K562 (cell line): ENCODE results near the gene KIF19. TPM values are rescaled to one million over a fixed set of nuclear protein-coding genes. Genes with fewer than 3 reads are reported as not detected.

Experiments
- ASH1L ChIP-seq: fragments of 450-650 bp; IDR thresholded peaks from 2 replicates; pipeline ENCODE4 v1.6.1; 2018; ENCODE audit warnings: borderline replicate concordance, mild to moderate bottlenecking, low read depth; ENCODE audit not compliant: partially characterized antibody
- ATF3 ChIP-seq, 2 experiments: fragments of 450-650 bp in 1 of 2; sonication (generic) in 1 of 2; formaldehyde crosslinking in 1 of 2; IDR thresholded peaks in 1 of 2; conservative IDR thresholded peaks in 1 of 2; 2 replicates each; pipeline versions ENCODE4 v1.6.1 to v1.8.1; 2016 to 2023; ENCODE audit warnings: mild to moderate bottlenecking in 2 of 2, moderate library complexity in 2 of 2, inconsistent platforms in 1 of 2, missing genetic modification reagents in 1 of 2
- BACH1 ChIP-seq: fragments of 200-800 bp; sonication (Bioruptor generic); IDR thresholded peaks from 2 replicates; pipeline ENCODE4 v1.6.1; 2016; ENCODE audit warnings: missing genetic modification characterization, missing compliant biosample characterization
- CC2D1A ChIP-seq: fragments of 450-650 bp; IDR thresholded peaks from 2 replicates; pipeline ENCODE4 v1.6.1; 2017; ENCODE audit warnings: mild to moderate bottlenecking
- CHD4 ChIP-seq: fragments of 200-600 bp; sonication (generic); IDR thresholded peaks from 3 replicates; pipeline ENCODE4 v1.6.1; 2012; ENCODE audit warnings: low read depth, mild to moderate bottlenecking, mixed read lengths, low read length, inconsistent platforms; ENCODE audit not compliant: insufficient read depth, insufficient replicate concordance, poor library complexity, severe bottlenecking
- DPF2 ChIP-seq: fragments of 450-650 bp; IDR thresholded peaks from 2 replicates; pipeline ENCODE4 v1.6.1; 2016
- EP400 ChIP-seq: fragments of 450-650 bp; IDR thresholded peaks from 2 replicates; pipeline ENCODE4 v1.6.1; 2017; ENCODE audit warnings: antibody characterized with exemption, mild to moderate bottlenecking, moderate library complexity
- ESRRB ChIP-seq: fragments of 250-450 bp; sonication (Bioruptor Pico); IDR thresholded peaks from 2 replicates; pipeline ENCODE4 v1.5.0; 2020; ENCODE audit warnings: mild to moderate bottlenecking, moderate library complexity, borderline replicate concordance
- FOXA1 ChIP-seq: fragments of 450-650 bp; IDR thresholded peaks from 2 replicates; pipeline ENCODE4 v1.6.1; 2016; ENCODE audit warnings: mild to moderate bottlenecking, borderline replicate concordance
- HMG20B ChIP-seq: fragments of 250-450 bp; sonication (Bioruptor Pico); IDR thresholded peaks from 2 replicates; pipeline ENCODE4 v1.5.0; 2021; ENCODE audit warnings: mild to moderate bottlenecking
- MECOM ChIP-seq: fragments of 250-450 bp; sonication (Bioruptor Pico); IDR thresholded peaks from 2 replicates; pipeline ENCODE4 v1.8.0; 2022; ENCODE audit warnings: inconsistent platforms
- MXI1 ChIP-seq: IDR thresholded peaks from 2 replicates; pipeline ENCODE4 v1.6.1; 2011; ENCODE audit warnings: low read depth, mild to moderate bottlenecking, improper control_type of control experiment, low read length
- NR2F6 ChIP-seq: fragments of 450-650 bp; formaldehyde crosslinking; IDR thresholded peaks from 2 replicates; pipeline ENCODE4 v1.4.0; 2020; ENCODE audit warnings: mild to moderate bottlenecking
- RAD21 ChIP-seq, 2 experiments: fragments of 250-450 bp in 1 of 2; fragments of 450-650 bp in 1 of 2; sonication (Bioruptor Pico) in 1 of 2; formaldehyde crosslinking in 1 of 2; IDR thresholded peaks in 1 of 2; conservative IDR thresholded peaks in 1 of 2; 2 replicates each; pipeline versions ENCODE4 v1.4.0 to v1.8.0; 2020 to 2022; ENCODE audit warnings: mild to moderate bottlenecking in 2 of 2, moderate library complexity in 1 of 2
- RBM17 ChIP-seq: fragments of 200-400 bp; formaldehyde crosslinking; IDR thresholded peaks from 2 replicates; pipeline ENCODE4 v1.6.1; 2017; ENCODE audit warnings: low read depth, mild to moderate bottlenecking, low read length, borderline replicate concordance
- SMARCB1 ChIP-seq: IDR thresholded peaks from 2 replicates; pipeline ENCODE4 v1.6.1; 2011; ENCODE audit warnings: improper control_type of control experiment, low read depth; ENCODE audit not compliant: insufficient read length
- SP2 ChIP-seq: IDR thresholded peaks from 2 replicates; pipeline ENCODE4 v1.6.1; 2011; ENCODE audit warnings: mild to moderate bottlenecking, low read depth, low read length, moderate library complexity; ENCODE audit not compliant: poor library complexity, severe bottlenecking; ENCODE audit errors: extremely low read depth
- SRSF9 ChIP-seq: fragments of 200-400 bp; formaldehyde crosslinking; IDR thresholded peaks from 2 replicates; pipeline ENCODE4 v1.6.1; 2017; ENCODE audit warnings: low read depth, low read length, borderline replicate concordance
- U2AF2 ChIP-seq: fragments of 200-400 bp; formaldehyde crosslinking; optimal IDR thresholded peaks from 2 replicates; pipeline ENCODE3; 2017; ENCODE audit warnings: low read depth, mild to moderate bottlenecking, low read length
- ZC3H4 ChIP-seq: sonication (generic); formaldehyde crosslinking; IDR thresholded peaks from 2 replicates; pipeline ENCODE4 v1.9.0; 2021; ENCODE audit warnings: missing genetic modification reagents, borderline replicate concordance
- ZNF121 ChIP-seq: sonication (generic); formaldehyde crosslinking; conservative IDR thresholded peaks from 2 replicates; pipeline ENCODE4 v1.8.0; 2022; ENCODE audit warnings: missing genetic modification reagents
- ZNF143 ChIP-seq: sonication (generic); formaldehyde crosslinking; IDR thresholded peaks from 2 replicates; pipeline ENCODE4 v1.9.0; 2022; ENCODE audit warnings: mild to moderate bottlenecking, missing genetic modification reagents
- ZNF212 ChIP-seq: fragments of 450-650 bp; formaldehyde crosslinking; IDR thresholded peaks from 2 replicates; pipeline ENCODE4 v1.4.0; 2020; ENCODE audit warnings: mild to moderate bottlenecking
- ZSCAN29 ChIP-seq: fragments of 450-650 bp; IDR thresholded peaks from 2 replicates; pipeline ENCODE4 v1.6.1; 2017
- polyA plus RNA-seq, 8 experiments: library from polyadenylated mRNA; depleted of rRNA in 4 of 8; stranded (reverse) in 5 of 8; unstranded in 3 of 8; fragments of >200 nt; fragmentation: Nextera tagmentation in 2 of 8; fragmentation: Illumina TruSeq in 1 of 8; extraction: Ambion mirVana in 2 of 8; extraction: Trizol in 1 of 8; gene quantifications; 2 replicates each; pipeline versions ENCODE4 v1.2.1 to v1.2.3, GENCODE V29; 2011 to 2014; ENCODE audit warnings: inconsistent platforms in 1 of 8, missing spikeins in 1 of 8
- total RNA-seq, 7 experiments: library from RNA; depleted of rRNA in 6 of 7; stranded (reverse); fragments of >200 nt in 6 of 7; fragmentation: Illumina TruSeq in 2 of 7; extraction: Trizol in 2 of 7; gene quantifications; 2 replicates each; pipeline versions ENCODE4 v1.2.1 to v1.2.3, GENCODE V29; 2011 to 2021; ENCODE audit warnings: low replicate concordance in 1 of 7
- TF ChIP-seq, protein P1 (sequence below): fragments of 250-450 bp; sonication (Bioruptor Pico); IDR thresholded peaks from 2 replicates; pipeline ENCODE4 v1.5.0; 2020; ENCODE audit warnings: mild to moderate bottlenecking
- TF ChIP-seq, protein P2 (sequence below): fragments of 450-650 bp; IDR thresholded peaks from 2 replicates; pipeline ENCODE4 v1.7.1; 2018; ENCODE audit warnings: mild to moderate bottlenecking, low read depth; ENCODE audit not compliant: partially characterized antibody

KIF19 gene
- total and polyA plus RNA-seq, 9 of the 15 experiments (the other 6 are each of a cell fraction or from before 2014, with no cell fraction given), result 0.10 TPM; not detected in 8

DNA sequence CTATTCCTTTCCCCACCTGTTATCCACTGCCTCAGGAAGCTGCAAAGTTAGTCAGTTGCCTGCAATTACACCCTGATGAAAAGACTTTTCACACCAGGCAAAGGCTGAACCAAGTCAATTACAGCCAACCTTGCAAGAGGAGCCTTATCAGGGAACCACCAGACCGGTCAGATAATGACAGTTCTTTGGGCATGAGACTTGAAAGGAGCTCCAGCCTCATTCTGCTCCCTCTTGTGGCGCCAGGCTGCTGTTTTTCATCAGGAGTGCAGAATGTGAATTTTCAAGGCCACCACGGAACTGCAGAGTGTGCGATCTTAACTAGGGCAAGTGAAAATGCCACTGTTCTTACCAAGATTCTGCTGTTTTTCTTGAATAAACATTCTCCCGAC lies 29.5 kb upstream of the KIF19 start (continued):
- TF ChIP-seq, protein P1, sequence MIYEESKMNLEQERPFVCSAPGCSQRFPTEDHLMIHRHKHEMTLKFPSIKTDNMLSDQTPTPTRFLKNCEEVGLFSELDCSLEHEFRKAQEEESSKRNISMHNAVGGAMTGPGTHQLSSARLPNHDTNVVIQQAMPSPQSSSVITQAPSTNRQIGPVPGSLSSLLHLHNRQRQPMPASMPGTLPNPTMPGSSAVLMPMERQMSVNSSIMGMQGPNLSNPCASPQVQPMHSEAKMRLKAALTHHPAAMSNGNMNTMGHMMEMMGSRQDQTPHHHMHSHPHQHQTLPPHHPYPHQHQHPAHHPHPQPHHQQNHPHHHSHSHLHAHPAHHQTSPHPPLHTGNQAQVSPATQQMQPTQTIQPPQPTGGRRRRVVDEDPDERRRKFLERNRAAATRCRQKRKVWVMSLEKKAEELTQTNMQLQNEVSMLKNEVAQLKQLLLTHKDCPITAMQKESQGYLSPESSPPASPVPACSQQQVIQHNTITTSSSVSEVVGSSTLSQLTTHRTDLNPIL (CRISPR knock-in tag), result no peak
- TF ChIP-seq NR2F6 (CRISPR knock-in tag) (no peak), SRSF9 (no peak), MXI1 (no peak), U2AF2 (no peak), EP400 (peak; percentile 26), ZC3H4 (CRISPR knock-in tag) (no peak), ASH1L (no peak), SP2 (no peak), RBM17 (no peak), CC2D1A (peak; percentile 46; the same call in 1 of the 2 replicates), CHD4 (no peak), FOXA1 (no peak), ZNF143 (no peak), ZNF212 (no peak), ZNF121 (CRISPR knock-in tag) (no peak), DPF2 (peak; percentile 89), RAD21 (CRISPR knock-in tag; conservative IDR thresholded peaks at IDR 0.05 in 1 of 2, IDR thresholded peaks at IDR 0.05 in 1 of 2) (peak; percentile 89 to 92), ESRRB (CRISPR knock-in tag) (no peak), HMG20B (no peak), SMARCB1 (no peak), BACH1 (tag) (no peak; the same call in 1 of the 2 replicates), ATF3 (IDR thresholded peaks at IDR 0.05) (no peak; the same call in 1 of the 2 replicates), ATF3 (CRISPR knock-in tag; conservative IDR thresholded peaks at IDR 0.05) (0 out of 2 replicates have a peak, but pooled peaks have one; percentile 18), ZSCAN29 (no peak), MECOM (no peak)
- TF ChIP-seq, protein P2, sequence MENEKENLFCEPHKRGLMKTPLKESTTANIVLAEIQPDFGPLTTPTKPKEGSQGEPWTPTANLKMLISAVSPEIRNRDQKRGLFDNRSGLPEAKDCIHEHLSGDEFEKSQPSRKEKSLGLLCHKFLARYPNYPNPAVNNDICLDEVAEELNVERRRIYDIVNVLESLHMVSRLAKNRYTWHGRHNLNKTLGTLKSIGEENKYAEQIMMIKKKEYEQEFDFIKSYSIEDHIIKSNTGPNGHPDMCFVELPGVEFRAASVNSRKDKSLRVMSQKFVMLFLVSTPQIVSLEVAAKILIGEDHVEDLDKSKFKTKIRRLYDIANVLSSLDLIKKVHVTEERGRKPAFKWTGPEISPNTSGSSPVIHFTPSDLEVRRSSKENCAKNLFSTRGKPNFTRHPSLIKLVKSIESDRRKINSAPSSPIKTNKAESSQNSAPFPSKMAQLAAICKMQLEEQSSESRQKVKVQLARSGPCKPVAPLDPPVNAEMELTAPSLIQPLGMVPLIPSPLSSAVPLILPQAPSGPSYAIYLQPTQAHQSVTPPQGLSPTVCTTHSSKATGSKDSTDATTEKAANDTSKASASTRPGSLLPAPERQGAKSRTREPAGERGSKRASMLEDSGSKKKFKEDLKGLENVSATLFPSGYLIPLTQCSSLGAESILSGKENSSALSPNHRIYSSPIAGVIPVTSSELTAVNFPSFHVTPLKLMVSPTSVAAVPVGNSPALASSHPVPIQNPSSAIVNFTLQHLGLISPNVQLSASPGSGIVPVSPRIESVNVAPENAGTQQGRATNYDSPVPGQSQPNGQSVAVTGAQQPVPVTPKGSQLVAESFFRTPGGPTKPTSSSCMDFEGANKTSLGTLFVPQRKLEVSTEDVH, result no peak
